Measurements from ENCODE around the gene MPRIP. TPM values are rescaled to one million over a fixed set of nuclear protein-coding genes. Genes with fewer than 3 reads are reported as not detected.

The MPRIP gene
- total and polyA plus RNA-seq, 2 of the 13 experiments (the other 11 are each of a cell fraction or from before 2014, with no cell fraction given) = 50.2 to 52.4 TPM

DNA sequence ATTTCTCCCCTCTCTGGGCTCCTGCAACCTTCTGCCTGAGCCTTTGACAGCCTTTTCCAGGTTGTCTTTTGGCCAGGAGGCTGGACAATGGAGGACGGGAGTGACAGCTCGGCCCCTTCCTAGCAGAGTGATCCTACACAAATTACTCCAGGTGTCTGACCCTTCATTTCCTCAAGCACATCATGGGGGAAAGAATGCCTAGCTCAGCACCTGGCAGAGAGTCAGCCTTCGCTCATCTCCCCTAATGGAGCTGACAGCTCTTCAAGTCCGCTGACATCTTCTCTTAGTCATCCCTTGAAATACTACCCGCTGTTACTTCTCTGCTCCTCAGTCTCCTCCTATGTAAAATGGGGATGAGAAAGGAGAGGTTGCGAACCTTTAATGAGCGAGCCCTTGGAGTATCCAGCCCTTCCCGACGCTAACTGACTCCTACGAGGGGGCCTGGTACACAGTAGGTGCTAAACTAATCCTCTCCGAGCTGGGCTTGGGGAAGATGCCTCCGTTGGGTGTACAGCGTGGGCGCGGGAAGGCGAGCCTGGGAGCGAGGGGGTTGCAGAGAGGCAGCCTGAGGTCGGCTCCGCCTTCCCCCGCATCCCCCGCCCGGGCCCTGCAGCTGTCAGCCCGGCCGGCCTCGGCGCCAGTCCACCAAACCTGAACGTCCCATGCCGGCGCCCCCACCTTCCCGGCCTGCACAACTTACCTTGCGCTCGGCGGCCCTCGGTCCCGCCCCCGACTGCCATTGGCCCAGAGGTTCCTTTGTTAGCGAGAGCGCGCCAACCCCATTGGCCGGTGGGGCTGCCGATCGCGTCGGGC is 480 bp upstream of the MPRIP start (continued):
- TF ChIP-seq REL (CRISPR knock-in tag; conservative IDR thresholded peaks at IDR 0.05) = no peak
- TF ChIP-seq TOE1 (CRISPR knock-in tag; IDR thresholded peaks at IDR 0.05) = no peak
- TF ChIP-seq, protein P1, sequence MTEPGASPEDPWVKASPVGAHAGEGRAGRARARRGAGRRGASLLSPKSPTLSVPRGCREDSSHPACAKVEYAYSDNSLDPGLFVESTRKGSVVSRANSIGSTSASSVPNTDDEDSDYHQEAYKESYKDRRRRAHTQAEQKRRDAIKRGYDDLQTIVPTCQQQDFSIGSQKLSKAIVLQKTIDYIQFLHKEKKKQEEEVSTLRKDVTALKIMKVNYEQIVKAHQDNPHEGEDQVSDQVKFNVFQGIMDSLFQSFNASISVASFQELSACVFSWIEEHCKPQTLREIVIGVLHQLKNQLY (CRISPR knock-in tag; IDR thresholded peaks at IDR 0.05) = no peak
- TF ChIP-seq ZNF501 (CRISPR knock-in tag; IDR thresholded peaks at IDR 0.05) = 0 out of 2 replicates have a peak, but pooled peaks have one; percentile 43
- TF ChIP-seq ZNF510 (CRISPR knock-in tag; IDR thresholded peaks at IDR 0.05; ENCODE audit: low read depth) = no peak
- TF ChIP-seq ZBTB7A (CRISPR knock-in tag; IDR thresholded peaks at IDR 0.05) = no peak
- TF ChIP-seq ZNF331 (CRISPR knock-in tag; IDR thresholded peaks at IDR 0.05) = peak; percentile 19; the same call in 1 of the 2 replicates
- TF ChIP-seq ZNF235 (CRISPR knock-in tag; IDR thresholded peaks at IDR 0.05; ENCODE audit: borderline replicate concordance) = no peak
- TF ChIP-seq HDAC2 (CRISPR knock-in tag; IDR thresholded peaks at IDR 0.05) = peak; percentile 59; the same call in 1 of the 2 replicates
- TF ChIP-seq, protein P2, sequence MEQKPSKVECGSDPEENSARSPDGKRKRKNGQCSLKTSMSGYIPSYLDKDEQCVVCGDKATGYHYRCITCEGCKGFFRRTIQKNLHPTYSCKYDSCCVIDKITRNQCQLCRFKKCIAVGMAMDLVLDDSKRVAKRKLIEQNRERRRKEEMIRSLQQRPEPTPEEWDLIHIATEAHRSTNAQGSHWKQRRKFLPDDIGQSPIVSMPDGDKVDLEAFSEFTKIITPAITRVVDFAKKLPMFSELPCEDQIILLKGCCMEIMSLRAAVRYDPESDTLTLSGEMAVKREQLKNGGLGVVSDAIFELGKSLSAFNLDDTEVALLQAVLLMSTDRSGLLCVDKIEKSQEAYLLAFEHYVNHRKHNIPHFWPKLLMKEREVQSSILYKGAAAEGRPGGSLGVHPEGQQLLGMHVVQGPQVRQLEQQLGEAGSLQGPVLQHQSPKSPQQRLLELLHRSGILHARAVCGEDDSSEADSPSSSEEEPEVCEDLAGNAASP (CRISPR knock-in tag; IDR thresholded peaks at IDR 0.05; ENCODE audit: borderline replicate concordance) = peak; percentile 48; the same call in 1 of the 2 replicates
- TF ChIP-seq, protein P3, sequence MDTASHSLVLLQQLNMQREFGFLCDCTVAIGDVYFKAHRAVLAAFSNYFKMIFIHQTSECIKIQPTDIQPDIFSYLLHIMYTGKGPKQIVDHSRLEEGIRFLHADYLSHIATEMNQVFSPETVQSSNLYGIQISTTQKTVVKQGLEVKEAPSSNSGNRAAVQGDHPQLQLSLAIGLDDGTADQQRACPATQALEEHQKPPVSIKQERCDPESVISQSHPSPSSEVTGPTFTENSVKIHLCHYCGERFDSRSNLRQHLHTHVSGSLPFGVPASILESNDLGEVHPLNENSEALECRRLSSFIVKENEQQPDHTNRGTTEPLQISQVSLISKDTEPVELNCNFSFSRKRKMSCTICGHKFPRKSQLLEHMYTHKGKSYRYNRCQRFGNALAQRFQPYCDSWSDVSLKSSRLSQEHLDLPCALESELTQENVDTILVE (CRISPR knock-in tag; IDR thresholded peaks at IDR 0.05) = peak; percentile 35; the same call in 1 of the 2 replicates
- TF ChIP-seq ZMYM4 (CRISPR knock-in tag; IDR thresholded peaks at IDR 0.05) = peak; percentile 59; the same call in 1 of the 2 replicates
